ENCODE results near the gene UBP1. TPM values are rescaled to one million over a fixed set of nuclear protein-coding genes. Genes with fewer than 3 reads are reported as not detected.

UBP1 gene
- total and polyA plus RNA-seq, 9 of the 15 experiments (the other 6 are each of a cell fraction or from before 2014, with no cell fraction given) = 13.6 to 143 (median 79.6) TPM

- TF ChIP-seq SRF (CRISPR knock-in tag; IDR thresholded peaks at IDR 0.05) (no peak), KHSRP (IDR thresholded peaks at IDR 0.05) (no peak), SREBF1 (IDR thresholded peaks at IDR 0.05; ENCODE audit: borderline replicate concordance, low read depth, low read length) (no peak), GTF2F1 (IDR thresholded peaks at IDR 0.05; ENCODE audit: low read depth, low read length) (no peak), ZNF507 (tag; conservative IDR thresholded peaks at IDR 0.05) (no peak), FOXP1 (CRISPR knock-in tag; IDR thresholded peaks at IDR 0.05) (peak; percentile 87; the same call in 1 of the 2 replicates), SOX6 (IDR thresholded peaks at IDR 0.05) (no peak), THAP12 (CRISPR knock-in tag; IDR thresholded peaks at IDR 0.05) (no peak; the same call in 1 of the 2 replicates), GABPA (tag; conservative IDR thresholded peaks at IDR 0.05; ENCODE audit: low read depth) (no peak), ZNF347 (CRISPR knock-in tag; IDR thresholded peaks at IDR 0.05; ENCODE audit: low read depth) (no peak), ZKSCAN8 (CRISPR knock-in tag; IDR thresholded peaks at IDR 0.05) (no peak), NFXL1 (CRISPR knock-in tag; IDR thresholded peaks at IDR 0.05) (no peak), CBX1 (IDR thresholded peaks at IDR 0.05; ENCODE audit: low read depth) (no peak), GABPB2 (CRISPR knock-in tag; conservative IDR thresholded peaks at IDR 0.05) (no peak), ARID3A (IDR thresholded peaks at IDR 0.05; ENCODE audit: borderline replicate concordance, low read depth, low read length) (no peak), PRPF4 (IDR thresholded peaks at IDR 0.05; ENCODE audit: insufficient read depth, low read depth, low read length, poor library complexity, severe bottlenecking) (peak; percentile 74), BCOR (IDR thresholded peaks at IDR 0.05) (no peak), KAT7 (CRISPR knock-in tag; IDR thresholded peaks at IDR 0.05; ENCODE audit: borderline replicate concordance) (peak; percentile 91; the same call in 1 of the 2 replicates), SMAD4 (CRISPR knock-in tag; conservative IDR thresholded peaks at IDR 0.05) (peak; percentile 91), DIDO1 (tag; IDR thresholded peaks at IDR 0.05; ENCODE audit: low read depth) (peak; percentile 60; the same call in 1 of the 2 replicates), IFI16 (CRISPR knock-in tag; IDR thresholded peaks at IDR 0.05) (no peak), ZNF23 (CRISPR knock-in tag; IDR thresholded peaks at IDR 0.05) (0 out of 2 replicates have a peak, but pooled peaks have one; percentile 31), TBL1XR1 (IDR thresholded peaks at IDR 0.05; ENCODE audit: low read length in 2 of 2) (no peak), DDX20 (tag; IDR thresholded peaks at IDR 0.05; ENCODE audit: low read depth) (no peak), RUNX1 (IDR thresholded peaks at IDR 0.05; ENCODE audit: low read depth) (no peak), ZBTB1 (CRISPR knock-in tag; IDR thresholded peaks at IDR 0.05; ENCODE audit: borderline replicate concordance, low read depth) (peak; percentile 55; the same call in 1 of the 2 replicates), E2F3 (CRISPR knock-in tag; IDR thresholded peaks at IDR 0.05) (no peak)
These were observed 468 bp downstream of the UBP1 start (continued) for GRCh38 chr3:33439546-33440327.
